GM18519 (cell line): ENCODE results near the gene OXLD1.

ENCODE experiments used
- ATAC-seq: cut with Tn5 transposase; IDR thresholded peaks from one replicate; pipeline ENCODE4 v1.9.1; 2021; ENCODE audit warnings: mild to moderate bottlenecking, moderate library complexity; ENCODE audit not compliant: unreplicated experiment, low FRiP score

OXLD1 gene

GRCh38 chr17:81655378-81656117 lies 10.9 kb downstream of the OXLD1 start:
- no peak for ATAC-seq

DNA sequence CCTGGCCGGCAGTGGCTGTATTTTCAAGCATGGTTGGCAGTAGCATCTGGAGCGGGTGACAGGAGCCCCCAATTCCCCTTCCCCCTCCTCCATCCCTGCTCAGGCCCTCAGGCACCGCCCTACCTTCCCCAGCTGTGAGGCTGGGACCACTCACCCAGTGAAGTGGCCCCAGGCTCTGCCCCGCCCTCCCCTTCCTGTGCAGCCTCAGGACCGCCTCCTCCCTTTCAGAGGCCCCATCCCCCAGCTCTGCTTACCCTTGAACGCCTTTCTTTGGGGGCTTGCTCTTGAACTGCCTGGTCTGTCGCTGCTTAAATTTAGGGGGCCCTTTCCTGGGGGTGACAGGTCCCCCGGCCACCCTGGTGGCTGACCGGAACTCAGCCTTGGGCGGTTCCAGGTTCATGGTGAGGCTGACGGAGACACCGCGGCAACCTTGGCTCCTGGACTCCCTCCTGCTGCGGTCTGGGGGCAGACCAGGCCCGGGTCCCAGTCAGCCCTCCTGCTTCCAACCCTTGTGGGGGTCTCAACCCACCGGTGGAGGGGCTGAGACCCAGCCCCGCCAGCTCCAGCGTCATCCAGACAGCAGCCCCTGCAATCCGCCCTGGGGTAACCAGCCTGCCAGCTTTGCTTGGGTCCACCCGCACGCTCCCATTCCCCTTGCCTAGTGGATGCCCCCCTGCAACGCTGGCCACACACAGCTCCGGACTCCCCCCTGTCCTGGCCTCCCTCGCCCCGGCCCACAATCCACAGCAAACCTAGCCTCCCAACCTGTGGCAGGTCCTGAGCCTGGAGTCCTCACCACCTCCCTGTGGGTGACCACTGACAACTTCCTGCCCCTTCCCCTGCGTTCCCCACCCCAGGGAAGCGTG lies 13.3 kb downstream of the OXLD1 start:
- ATAC-seq, result no peak

GRCh38 chr17:81651692-81652091 lies 14.7 kb downstream of the OXLD1 start:
- no peak for ATAC-seq

DNA sequence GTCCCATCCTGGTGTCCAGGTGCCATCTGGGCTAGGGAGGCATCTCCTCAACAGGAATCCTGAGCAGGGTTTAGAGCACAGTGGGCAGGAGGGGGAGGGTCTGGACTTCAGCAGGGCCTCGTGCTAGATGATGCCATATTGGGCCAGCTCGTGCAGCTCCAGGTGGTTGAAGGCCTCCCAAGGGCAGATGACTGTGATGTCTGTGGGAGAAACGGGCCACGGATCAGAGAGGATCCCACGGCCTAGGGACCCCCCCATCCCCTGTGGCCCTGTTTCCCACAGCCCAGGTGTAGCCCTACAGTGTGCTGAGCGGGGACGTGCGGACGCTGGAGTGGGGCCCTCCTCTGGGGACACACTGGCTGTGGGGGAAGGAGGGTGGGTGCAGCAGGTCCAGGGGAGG lies 15.5 kb downstream of the OXLD1 start:
- no peak for ATAC-seq

DNA sequence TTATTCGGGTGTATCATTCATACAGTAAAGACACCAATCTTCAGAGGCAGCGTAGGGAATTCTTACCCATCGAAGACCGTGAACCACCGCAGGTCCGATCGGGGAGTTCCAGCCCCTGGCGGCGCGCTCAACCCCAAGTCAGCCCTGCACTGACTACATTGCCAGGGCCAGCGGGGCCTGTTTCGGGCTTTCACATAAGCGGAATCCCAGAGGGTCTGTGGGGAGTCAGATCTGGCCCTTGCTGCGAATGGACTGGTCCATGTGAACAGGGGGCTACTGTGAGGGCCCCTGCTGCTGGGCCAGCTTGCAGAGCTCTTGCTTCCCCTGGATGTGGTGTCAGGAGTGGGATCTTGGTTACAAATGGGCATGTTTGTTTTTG lies 17.7 kb downstream of the OXLD1 start:
- no peak for ATAC-seq

DNA sequence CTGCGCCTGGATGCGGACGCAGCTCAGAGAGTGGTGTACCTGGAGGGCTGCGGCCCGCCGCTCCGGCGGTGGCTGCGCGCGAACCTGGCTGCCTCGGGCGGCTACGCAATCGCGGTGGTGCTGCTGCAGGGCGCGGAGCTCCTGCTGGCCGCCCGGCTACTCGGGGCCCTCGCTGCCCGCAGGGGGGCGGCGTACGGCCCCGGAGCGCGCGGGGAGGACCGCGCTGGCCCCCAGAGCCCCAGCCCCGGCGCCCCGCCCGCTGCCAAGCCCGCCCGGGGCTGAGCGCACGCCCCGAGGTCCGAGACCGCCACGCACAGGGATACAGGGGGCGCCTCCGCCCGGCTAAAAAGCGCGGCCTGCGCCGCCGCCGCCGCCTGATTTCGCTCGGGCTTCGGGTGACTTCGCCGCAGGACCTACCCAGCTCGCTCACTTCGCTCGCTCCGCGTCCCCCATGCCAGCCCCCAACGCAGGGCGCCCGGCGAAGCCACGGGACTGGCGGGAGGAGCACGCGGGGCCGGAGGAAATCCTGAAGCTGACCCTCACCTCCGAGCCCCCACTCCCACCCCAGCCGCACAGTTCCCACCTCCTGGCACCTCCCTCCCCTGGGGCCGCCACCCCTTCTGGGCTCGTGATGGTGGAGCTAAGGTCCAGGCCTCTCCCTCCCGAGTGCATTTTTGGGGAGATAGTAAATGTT lies 18.2 kb downstream of the OXLD1 start:
- ATAC-seq, result no peak

DNA sequence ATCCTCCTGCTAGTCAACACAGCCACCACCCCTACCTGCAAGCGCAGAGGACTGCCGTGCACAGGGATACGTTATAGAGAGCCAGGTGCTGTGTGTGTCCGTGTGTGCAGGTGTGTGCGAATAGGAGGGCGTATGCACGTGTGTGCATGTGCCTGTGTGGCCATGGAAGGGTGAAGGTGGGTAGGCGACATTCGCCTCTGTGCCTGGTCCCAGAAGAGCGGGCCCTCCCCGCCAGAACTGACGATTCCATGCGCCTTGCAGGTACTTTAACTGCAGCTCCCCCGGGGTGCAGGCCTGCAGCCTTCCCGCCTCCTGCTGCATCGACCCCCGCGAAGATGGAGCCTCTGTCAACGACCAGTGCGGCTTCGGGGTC lies 18.8 kb downstream of the OXLD1 start:
- ATAC-seq, result no peak

GRCh38 chr17:81646869-81647600 lies 19.4 kb downstream of the OXLD1 start:
- ATAC-seq, result no peak

GRCh38 chr17:81644976-81645952 lies 21.1 kb downstream of the OXLD1 start:
- no peak for ATAC-seq

- no peak for ATAC-seq
These were observed 21.9 kb downstream of the OXLD1 start for GRCh38 chr17:81644496-81644895.

GRCh38 chr17:81641825-81642489 lies 24.4 kb downstream of the OXLD1 start:
- ATAC-seq, result no peak

- ATAC-seq, result no peak
These were observed 26.4 kb downstream of the OXLD1 start for GRCh38 chr17:81640011-81640410.

DNA sequence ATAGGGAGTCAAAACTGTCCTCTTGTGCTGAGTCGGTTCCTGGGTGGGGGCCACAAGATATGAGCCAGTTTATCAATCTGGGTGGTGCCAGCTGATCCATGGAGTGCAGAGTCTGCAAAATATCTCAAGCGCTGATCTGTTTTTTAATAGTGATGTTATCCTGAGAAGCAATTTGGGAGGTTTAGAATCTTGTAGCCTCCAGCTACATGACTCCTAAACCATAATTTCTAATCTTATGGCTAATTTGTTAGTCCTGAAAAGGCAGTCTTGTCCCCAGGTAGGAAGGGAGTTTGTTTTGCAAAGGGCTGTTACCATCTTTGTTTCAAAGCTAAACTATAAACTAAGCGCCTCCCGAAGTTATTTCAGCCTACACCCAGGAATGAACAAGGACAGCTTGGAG lies 27.7 kb downstream of the OXLD1 start:
- no peak for ATAC-seq

GRCh38 chr17:81636505-81637288 lies 29.7 kb downstream of the OXLD1 start, which contains the start of the genes NPLOC4 and TSPAN10:
TSS of gene NPLOC4 (minus strand) at chr17:81637112. CDS start at chr17:81636930, 182 bp downstream.
TSS of gene TSPAN10 (plus strand) at chr17:81637196. CDS start at chr17:81642413, 5,217 bp downstream.
- ATAC-seq, result peak; percentile 52

- no peak for ATAC-seq
These were observed 30.4 kb downstream of the OXLD1 start for GRCh38 chr17:81635973-81636504.

DNA sequence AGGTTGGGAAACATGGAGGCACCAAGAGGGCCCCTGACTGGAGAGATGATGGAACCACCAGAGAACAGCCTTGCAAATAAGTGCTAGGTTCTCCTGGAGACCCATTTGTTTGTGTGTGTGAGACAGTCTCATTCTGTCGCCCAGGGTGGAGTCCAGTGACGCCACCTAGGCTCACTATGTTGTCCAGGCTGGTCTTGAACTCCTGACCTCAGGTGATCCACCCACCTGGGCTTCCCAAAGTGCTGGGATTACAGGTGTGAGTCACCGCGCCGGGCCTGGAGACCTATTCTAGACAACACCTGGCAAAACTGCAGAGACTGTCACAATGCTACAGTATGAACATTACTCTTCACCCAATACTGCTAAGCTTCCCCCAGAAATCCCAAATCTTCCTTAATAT lies 31.0 kb downstream of the OXLD1 start:
- ATAC-seq, result no peak

DNA sequence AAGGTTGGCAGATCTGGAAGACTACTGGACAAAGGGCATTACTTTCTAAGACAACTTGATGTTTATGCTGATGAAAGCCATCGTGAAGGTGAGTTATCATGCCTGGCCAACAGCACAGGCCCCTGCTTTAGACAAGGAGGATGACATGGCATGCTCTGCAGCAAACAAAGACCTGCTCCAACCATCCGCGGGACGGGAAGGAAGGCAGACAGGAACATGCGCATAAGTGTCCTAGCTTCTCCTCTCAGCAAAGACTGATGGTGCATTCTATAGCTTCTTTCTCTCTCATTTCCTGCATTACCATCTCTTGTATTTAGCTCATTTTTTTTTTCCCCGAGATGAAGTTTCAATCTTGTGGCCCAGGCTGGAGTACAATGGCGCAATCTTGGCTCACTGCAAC lies 34.9 kb downstream of the OXLD1 start:
- ATAC-seq, result no peak

DNA sequence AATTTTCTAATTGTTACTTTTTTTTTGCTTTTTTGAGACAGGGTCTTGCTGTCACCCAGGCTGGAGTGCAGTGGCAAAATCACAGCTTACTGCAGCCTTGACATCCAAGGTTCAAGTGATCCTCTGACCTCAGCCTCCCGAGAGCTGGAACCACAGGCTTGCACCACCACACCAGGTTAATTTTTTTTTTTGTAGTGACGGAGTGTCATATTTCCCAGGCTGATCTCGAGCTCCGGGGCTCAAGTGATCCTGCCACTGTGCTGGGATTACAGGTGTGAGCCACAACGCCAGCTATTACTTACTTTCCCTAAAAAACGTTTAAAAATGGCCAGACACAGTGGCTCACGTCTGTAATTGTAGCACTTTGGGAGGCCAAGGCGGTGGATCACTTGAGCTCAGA lies 36.1 kb downstream of the OXLD1 start:
- no peak for ATAC-seq
